ENCODE data around the gene DHCR24.

Gene DHCR24

DNA sequence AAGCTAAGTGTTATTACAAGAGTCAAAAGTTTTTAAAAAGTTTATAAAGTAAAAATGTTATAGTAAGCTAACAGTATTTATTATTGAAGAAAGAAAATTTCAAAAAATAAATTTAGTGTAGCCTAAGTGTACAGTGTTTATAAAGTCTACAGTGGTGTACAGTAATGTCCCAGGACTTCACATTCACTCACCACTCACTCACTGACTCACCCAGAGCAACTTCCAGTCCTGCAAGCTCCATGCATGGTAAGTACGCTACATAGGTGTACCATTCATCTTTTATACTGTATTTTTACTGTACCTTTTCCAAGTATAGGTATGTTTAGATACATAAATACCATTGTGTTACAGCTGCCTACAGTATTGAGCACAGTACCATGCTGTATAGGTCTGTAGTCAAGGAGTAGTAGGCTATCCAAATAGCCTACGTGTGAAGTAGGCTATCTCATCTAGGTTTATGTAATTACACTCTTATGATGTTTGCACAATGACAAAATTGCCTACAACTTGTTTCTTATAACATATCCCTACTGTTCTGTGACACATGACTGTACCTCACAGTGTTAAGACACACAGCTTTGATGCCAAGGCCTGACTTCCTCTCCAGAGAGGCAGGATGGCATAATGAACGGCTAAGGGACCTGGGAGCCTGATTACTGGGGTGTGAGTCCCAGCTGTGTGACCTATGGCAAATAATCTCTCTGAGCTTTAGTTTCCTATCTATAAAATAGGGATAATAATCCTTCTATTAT lies 12.7 kb downstream of the DHCR24 start:
- no peaks in the 10 kb centered on the region for H3K9me3 ChIP-seq (ENCODE audit: control insufficient read depth, low read length)
- H3K4me1 ChIP-seq (ENCODE audit: control insufficient read depth, insufficient read depth, low read length, poor library complexity, severe bottlenecking) = peaks cover 4% of the 10 kb centered on the region
- H3K36me3 ChIP-seq (ENCODE audit: control insufficient read depth, insufficient read depth, low read length) = peaks cover 97% of the 10 kb centered on the region
- H3K4me3 ChIP-seq (ENCODE audit: extremely low read depth, insufficient read depth, low read length, poor library complexity, severe bottlenecking) = no peak overlapping the region
- WGBS, 2 experiments (ENCODE audit: insufficient coverage in 2 of 2) = 100% methylated on average over 1 of the region's 3 CpGs; no CpG with 5 or more reads in 1 of the 2 experiments
- H3K27ac ChIP-seq (ENCODE audit: low read depth, low read length, severe bottlenecking) = no peak overlapping the region

DNA sequence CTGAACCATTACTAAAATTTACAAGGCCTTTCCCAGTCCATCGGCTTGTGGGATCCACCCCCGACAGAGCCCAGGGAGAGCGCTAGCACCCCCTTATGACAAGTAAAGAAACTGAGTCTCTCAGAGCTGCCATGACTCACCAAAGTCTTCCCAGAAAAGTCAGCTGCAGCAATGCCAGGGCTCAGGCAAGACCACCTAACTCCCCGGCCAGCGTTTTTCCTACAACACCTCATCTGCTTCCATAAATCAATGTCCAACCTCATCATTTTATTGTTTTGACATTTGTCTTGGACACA lies 15.0 kb downstream of the DHCR24 start:
- Histone ChIP-seq H3K27ac (ENCODE audit: low read depth, low read length, severe bottlenecking) (no peak overlapping the region), H3K4me3 (ENCODE audit: extremely low read depth, insufficient read depth, low read length, poor library complexity, severe bottlenecking) (no peak overlapping the region), H3K36me3 (ENCODE audit: control insufficient read depth, insufficient read depth, low read length) (peaks cover 99% of the 10 kb centered on the region), H3K9me3 (ENCODE audit: control insufficient read depth, low read length) (no peaks in the 10 kb centered on the region), H3K4me1 (ENCODE audit: control insufficient read depth, insufficient read depth, low read length, poor library complexity, severe bottlenecking) (no peaks in the 10 kb centered on the region)
- 93 to 100% methylated on average over 5 of the region's 5 CpGs for WGBS, 2 experiments (ENCODE audit: insufficient coverage in 2 of 2)

DNA sequence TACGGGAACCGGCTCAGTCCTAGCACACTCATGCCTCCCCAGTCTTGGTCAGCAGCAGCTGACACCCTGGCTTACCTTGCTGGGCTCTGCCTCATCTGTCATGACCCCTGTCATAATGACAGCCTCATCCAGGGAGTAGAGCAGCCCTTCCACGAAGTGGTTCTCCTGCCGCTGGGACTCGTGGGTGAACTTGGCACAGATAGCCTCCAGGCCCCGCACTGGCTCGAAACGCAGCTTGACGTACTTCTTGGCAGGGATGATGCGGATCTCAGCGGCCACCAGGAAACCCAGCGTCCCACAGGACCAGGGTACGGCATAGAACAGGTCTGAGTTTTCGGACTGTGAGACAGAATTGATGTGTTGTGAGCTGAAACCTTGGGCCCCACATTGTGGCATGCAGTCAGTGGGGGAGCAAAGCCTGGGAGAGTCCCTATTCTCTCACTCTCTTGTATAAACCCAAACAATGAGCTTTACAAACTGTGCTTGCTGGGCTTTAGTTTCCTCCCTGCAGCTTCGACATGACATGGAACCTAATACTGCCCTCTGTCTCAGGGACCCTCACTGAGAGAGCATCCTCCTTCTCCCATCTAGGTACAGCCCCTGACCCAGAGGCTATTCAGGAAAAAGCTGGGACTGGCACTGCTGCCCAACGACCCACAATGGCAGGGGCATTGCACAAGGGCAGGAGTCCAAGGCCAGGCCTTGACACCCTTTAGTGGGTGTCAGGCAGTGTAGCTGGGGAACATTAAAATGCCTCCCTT lies 15.5 kb downstream of the DHCR24 start:
- peaks cover 99% of the 10 kb centered on the region for H3K36me3 ChIP-seq (ENCODE audit: control insufficient read depth, insufficient read depth, low read length)

DNA sequence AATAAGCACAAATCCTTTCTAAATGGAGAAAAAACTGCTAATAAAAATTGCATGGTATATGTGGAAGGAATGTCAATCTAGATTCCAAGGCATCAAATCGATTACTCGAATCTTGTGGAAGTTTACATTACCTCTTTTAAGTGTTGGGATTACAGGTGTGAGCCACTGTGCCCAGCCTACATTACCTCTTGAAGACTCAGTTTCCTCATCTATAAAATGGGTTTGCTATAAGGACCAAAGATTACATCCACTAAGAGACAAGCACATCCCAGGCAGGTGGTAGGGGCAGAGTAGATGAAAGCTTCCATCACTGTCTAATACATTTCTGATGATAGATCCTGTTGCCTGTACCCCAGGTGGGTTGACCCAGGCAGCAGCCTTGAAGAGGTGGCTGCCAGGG lies 16.1 kb downstream of the DHCR24 start:
- no peaks in the 10 kb centered on the region for H3K9me3 ChIP-seq (ENCODE audit: control insufficient read depth, low read length)
- no peaks in the 10 kb centered on the region for H3K4me1 ChIP-seq (ENCODE audit: control insufficient read depth, insufficient read depth, low read length, poor library complexity, severe bottlenecking)
- WGBS, 2 experiments (ENCODE audit: insufficient coverage in 2 of 2) = 93% methylated on average over 2 of the region's 2 CpGs; no CpG with 5 or more reads in 1 of the 2 experiments
- peaks cover 99% of the 10 kb centered on the region for H3K36me3 ChIP-seq (ENCODE audit: control insufficient read depth, insufficient read depth, low read length)
- no peak overlapping the region for H3K27ac ChIP-seq (ENCODE audit: low read depth, low read length, severe bottlenecking)
- H3K4me3 ChIP-seq (ENCODE audit: extremely low read depth, insufficient read depth, low read length, poor library complexity, severe bottlenecking) = no peak overlapping the region

More for the DNA sequence above, 15.5 kb downstream of the DHCR24 start:
- H3K4me3 ChIP-seq (ENCODE audit: extremely low read depth, insufficient read depth, low read length, poor library complexity, severe bottlenecking) = no peak overlapping the region
- no peaks in the 10 kb centered on the region for H3K4me1 ChIP-seq (ENCODE audit: control insufficient read depth, insufficient read depth, low read length, poor library complexity, severe bottlenecking)
- WGBS, 2 experiments (ENCODE audit: insufficient coverage in 2 of 2) = 95 to 97% methylated on average over 11 to 15 of the region's 16 CpGs
- no peaks in the 10 kb centered on the region for H3K9me3 ChIP-seq (ENCODE audit: control insufficient read depth, low read length)
- no peak overlapping the region for H3K27ac ChIP-seq (ENCODE audit: low read depth, low read length, severe bottlenecking)

DNA sequence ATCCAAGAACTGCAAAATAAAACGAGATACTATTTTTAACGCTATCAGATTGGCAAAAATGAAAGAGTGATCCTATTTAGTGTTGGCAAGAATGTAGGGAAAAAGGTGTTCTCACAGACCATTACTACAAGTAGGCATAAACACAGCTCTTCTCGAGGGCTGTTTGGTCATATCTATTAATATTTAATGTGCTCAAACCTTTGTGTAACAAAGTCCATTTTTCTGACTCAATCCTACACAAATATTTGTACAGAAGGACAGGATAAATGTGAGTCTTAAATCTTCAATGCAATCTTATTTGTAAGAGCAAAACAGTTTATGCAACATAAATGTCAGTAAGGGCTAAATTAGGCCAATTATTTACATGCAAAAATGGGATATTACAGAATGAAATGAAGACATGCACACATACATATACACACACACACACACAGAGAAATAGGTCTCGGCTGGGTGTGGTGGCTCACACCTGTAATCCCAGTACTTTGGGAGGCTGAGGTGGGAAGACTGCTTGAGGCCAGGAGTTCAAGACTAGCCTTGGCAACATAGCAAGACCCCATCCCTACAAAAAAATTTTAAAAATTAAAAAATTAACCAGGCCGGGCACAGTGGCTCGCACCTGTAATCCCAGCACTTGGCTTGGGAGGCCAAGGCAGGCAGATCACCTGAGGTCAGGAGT lies 17.7 kb downstream of the DHCR24 start:
- WGBS, 2 experiments (ENCODE audit: insufficient coverage in 2 of 2) = 76 to 94% methylated on average over 2 of the region's 6 CpGs
- no peaks in the 10 kb centered on the region for H3K9me3 ChIP-seq (ENCODE audit: control insufficient read depth, low read length)
- no peak overlapping the region for H3K27ac ChIP-seq (ENCODE audit: low read depth, low read length, severe bottlenecking)
- H3K36me3 ChIP-seq (ENCODE audit: control insufficient read depth, insufficient read depth, low read length) = peaks cover 99% of the 10 kb centered on the region
- no peak overlapping the region for H3K4me3 ChIP-seq (ENCODE audit: extremely low read depth, insufficient read depth, low read length, poor library complexity, severe bottlenecking)
- no peaks in the 10 kb centered on the region for H3K4me1 ChIP-seq (ENCODE audit: control insufficient read depth, insufficient read depth, low read length, poor library complexity, severe bottlenecking)

DNA sequence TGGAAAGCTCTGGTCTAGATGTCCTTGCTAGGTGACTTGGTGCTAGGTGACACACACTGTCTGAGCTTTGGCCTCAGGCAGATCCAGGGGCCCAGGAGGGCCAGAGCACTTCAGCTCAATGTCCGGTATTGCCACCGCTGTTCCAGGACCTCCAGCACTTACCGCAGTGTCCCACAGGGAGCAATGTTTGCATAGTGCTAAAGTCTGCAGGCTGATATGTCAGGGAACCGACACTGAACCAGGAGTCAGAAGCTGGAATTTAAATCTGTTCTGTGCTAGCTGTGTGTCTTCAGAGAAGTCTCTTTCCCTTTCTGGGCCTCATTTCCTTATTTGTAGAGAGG lies 19.3 kb downstream of the DHCR24 start:
- Histone ChIP-seq H3K4me1 (ENCODE audit: control insufficient read depth, insufficient read depth, low read length, poor library complexity, severe bottlenecking) (no peaks in the 10 kb centered on the region), H3K27ac (ENCODE audit: low read depth, low read length, severe bottlenecking) (no peak overlapping the region), H3K9me3 (ENCODE audit: control insufficient read depth, low read length) (no peaks in the 10 kb centered on the region), H3K4me3 (ENCODE audit: extremely low read depth, insufficient read depth, low read length, poor library complexity, severe bottlenecking) (no peak overlapping the region), H3K36me3 (ENCODE audit: control insufficient read depth, insufficient read depth, low read length) (peaks cover 100% of the 10 kb centered on the region)
- 72 to 75% methylated on average over 4 of the region's 4 CpGs for WGBS, 2 experiments (ENCODE audit: insufficient coverage in 2 of 2)

DNA sequence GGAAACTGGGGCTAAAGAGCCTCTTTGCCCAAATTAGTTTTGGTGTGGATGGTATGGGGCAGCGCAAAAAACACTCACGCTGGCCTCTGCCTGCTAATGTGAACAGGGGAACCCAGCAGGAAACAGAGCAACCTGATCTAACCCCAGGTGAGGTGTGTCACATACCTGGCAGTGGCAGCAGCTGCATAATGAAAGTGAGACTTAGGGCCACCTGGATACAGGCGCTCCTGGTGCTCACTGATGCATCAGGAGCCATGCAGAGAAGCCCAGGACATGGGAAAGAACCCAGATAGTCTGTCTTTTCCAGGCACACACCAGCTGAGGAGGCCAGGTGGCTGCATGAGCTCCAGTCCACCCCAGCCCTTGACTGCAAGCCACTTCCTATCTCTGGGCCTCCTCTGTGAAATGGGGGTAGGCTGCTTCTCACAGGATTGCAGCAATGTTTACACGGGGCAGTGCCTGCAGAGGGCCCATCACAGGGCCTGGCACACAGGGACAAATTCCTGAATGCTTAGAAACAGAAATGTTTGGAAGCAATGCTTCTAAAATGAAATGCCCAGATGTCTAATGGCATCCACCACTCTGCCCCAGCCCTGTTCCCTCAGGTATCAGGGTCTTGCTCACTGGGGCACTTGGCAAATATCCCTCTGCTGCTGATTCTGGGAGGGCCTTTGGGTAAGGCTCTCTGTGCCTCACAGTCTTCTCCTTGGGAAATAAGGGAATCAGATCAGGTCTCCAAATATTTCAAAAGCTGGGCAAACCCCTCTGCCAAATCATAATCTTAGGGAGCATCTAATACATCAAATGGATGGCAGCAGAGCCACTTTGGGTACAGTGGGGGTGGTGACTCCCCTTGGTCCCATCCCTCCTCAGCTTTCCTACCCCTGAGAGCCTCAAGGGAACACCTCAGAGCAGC lies 19.9 kb downstream of the DHCR24 start:
- H3K36me3 ChIP-seq (ENCODE audit: control insufficient read depth, insufficient read depth, low read length) = peaks cover 100% of the 10 kb centered on the region

DNA sequence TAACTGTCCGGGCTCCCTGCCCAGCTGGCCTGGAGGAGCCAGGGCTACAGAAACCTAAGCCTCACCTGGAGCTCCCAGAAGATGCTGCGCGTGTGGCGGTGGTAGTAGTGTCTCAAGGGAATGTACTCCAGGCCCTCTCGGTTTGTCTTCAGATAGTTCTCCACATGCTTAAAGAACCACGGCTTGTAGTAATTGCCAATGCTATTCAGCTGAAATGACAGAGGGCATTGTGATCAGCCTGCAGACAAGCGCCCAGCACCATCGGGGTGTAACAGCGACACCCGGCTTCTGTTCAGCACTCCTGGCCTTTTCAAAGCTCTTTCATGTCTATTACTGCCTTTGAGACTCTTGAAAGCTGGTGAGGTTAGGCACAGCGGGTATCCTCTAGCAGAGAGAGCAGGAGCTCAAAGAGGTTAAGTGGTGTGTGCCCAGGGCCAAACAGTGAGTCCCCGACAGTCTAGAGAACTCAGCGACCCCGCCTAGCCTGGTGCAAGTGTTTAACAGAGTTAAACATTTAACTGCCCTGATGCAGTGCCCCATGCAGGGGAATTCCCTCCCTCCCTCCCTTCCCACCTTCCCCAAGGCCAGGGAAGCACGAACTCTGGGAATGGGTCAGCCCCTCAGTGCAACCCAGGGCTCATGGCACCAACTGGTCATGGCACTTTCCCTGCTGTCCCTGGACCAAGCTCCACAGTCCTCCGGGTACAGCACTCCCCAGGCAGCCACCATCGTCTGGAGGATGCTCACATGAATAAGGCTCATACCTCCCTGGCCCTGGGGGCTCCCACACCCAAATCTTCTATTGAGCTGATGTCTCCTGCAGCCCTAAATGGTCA lies 21.5 kb downstream of the DHCR24 start:
- Histone ChIP-seq H3K4me1 (ENCODE audit: control insufficient read depth, insufficient read depth, low read length, poor library complexity, severe bottlenecking) (peaks cover 20% of the 10 kb centered on the region), H3K36me3 (ENCODE audit: control insufficient read depth, insufficient read depth, low read length) (peaks cover 97% of the 10 kb centered on the region), H3K9me3 (ENCODE audit: control insufficient read depth, low read length) (no peaks in the 10 kb centered on the region), H3K4me3 (ENCODE audit: extremely low read depth, insufficient read depth, low read length, poor library complexity, severe bottlenecking) (no peak overlapping the region), H3K27ac (ENCODE audit: low read depth, low read length, severe bottlenecking) (no peak overlapping the region)
- 94 to 95% methylated on average over 16 to 17 of the region's 17 CpGs for WGBS, 2 experiments (ENCODE audit: insufficient coverage in 2 of 2)

More for the DNA sequence above, 19.9 kb downstream of the DHCR24 start:
- peaks cover 6% of the 10 kb centered on the region for H3K4me1 ChIP-seq (ENCODE audit: control insufficient read depth, insufficient read depth, low read length, poor library complexity, severe bottlenecking)
- H3K9me3 ChIP-seq (ENCODE audit: control insufficient read depth, low read length) = no peaks in the 10 kb centered on the region
- H3K27ac ChIP-seq (ENCODE audit: low read depth, low read length, severe bottlenecking) = no peak overlapping the region
- WGBS, 2 experiments (ENCODE audit: insufficient coverage in 2 of 2) = 93 to 95% methylated on average over 2 to 3 of the region's 4 CpGs
- H3K4me3 ChIP-seq (ENCODE audit: extremely low read depth, insufficient read depth, low read length, poor library complexity, severe bottlenecking) = no peak overlapping the region

DNA sequence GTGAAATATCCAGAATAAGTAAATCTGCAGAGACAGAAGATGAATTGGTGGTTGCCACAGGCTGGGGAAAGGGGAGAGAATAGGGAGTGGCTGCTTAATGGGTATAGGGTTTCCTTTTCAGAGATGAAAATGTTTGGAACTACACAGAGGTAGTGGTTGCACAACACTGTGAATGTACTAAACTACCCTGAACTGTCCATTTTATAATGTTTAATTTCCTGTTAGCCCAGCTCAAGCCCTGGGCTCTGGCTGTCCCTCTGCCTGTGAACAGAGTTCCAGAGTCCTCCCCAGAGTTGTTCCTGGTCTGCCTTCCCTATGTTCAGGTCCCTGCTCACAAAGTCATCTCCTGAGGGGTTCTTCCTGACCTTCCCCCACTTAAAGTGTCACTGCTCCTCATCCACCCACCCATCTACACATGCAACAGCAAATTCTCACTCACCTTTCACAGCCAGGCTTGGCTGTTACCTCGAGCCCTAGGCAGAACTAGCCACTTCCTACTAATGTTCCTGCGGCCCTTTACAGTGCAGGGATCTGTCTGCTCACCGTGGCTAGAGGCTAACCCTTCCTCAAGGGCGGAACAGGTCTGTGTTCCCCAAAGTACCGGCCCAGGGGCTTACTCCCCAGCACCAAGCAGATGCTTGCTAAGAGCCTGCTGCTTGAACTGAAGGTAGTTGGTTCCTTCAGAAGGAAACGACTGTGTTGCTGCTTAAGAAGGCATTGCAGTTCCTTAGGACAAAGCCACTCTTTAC lies 22.4 kb downstream of the DHCR24 start:
- peaks cover 23% of the 10 kb centered on the region for H3K4me1 ChIP-seq (ENCODE audit: control insufficient read depth, insufficient read depth, low read length, poor library complexity, severe bottlenecking)
- H3K36me3 ChIP-seq (ENCODE audit: control insufficient read depth, insufficient read depth, low read length) = peaks cover 97% of the 10 kb centered on the region
- H3K4me3 ChIP-seq (ENCODE audit: extremely low read depth, insufficient read depth, low read length, poor library complexity, severe bottlenecking) = no peak overlapping the region
- H3K27ac ChIP-seq (ENCODE audit: low read depth, low read length, severe bottlenecking) = no peak overlapping the region
- no peaks in the 10 kb centered on the region for H3K9me3 ChIP-seq (ENCODE audit: control insufficient read depth, low read length)
- WGBS, 2 experiments (ENCODE audit: insufficient coverage in 2 of 2) = 90 to 100% methylated on average over 3 of the region's 6 CpGs
